EH (cell line): ENCODE measurements around the gene KLF1.
"Not testable (repeated sequence)": the region's sequence is repeated elsewhere in the genome, so short reads cannot be mapped to it uniquely, and the experiment has no call there.

Experiments used
- DNase-seq: peaks from one replicate; pipeline ENCODE4 v3.0.0-alpha.2; 2015; ENCODE audit warnings: low read depth

KLF1 gene

DNA sequence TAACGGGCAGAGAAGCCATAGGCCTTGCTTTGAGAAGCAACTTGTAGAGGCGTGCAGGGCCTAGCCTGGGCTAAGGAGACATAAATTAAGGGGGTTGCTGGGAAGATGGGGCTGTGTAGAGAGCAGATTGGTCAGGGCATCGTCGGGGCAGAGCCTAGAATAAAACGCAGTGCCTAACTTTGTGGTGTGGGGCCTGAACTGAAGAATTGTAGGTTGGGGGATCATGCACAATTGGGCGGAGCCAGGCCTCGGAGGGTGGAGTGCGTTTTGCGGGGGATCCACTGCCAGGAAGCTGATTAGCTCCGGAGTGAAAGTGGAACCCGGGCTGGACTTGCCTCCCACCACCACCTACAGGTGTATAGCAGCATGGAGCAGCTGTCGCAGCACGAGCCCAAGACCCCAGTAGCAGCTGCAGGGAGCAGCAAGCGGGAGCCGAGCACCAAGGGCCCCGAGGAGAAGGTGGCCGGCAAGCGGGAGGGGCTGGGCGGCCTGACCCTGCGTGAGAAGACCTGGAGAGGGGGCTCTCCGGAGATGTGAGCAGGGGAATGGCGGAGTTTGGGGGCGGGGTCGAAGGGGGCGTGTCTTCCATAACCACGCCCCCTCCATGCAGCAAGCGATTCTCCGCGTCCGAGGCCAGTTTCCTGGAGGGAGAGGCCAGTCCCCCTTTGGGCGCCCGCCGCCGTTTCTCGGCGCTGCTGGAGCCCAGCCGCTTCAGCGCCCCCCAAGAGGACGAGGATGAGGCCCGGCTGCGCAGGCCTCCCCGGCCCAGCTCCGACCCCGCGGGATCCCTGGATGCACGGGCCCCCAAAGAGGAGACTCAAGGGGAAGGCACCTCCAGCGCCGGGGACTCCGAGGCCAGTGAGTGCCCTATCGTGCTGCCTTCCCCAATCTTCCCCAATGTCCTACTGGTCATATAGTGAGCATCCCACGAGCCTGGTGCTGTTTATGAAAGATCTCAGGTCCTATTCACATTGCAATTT is 19.6 kb downstream of the KLF1 start:
- DNase-seq, result peak; percentile 62

DNA sequence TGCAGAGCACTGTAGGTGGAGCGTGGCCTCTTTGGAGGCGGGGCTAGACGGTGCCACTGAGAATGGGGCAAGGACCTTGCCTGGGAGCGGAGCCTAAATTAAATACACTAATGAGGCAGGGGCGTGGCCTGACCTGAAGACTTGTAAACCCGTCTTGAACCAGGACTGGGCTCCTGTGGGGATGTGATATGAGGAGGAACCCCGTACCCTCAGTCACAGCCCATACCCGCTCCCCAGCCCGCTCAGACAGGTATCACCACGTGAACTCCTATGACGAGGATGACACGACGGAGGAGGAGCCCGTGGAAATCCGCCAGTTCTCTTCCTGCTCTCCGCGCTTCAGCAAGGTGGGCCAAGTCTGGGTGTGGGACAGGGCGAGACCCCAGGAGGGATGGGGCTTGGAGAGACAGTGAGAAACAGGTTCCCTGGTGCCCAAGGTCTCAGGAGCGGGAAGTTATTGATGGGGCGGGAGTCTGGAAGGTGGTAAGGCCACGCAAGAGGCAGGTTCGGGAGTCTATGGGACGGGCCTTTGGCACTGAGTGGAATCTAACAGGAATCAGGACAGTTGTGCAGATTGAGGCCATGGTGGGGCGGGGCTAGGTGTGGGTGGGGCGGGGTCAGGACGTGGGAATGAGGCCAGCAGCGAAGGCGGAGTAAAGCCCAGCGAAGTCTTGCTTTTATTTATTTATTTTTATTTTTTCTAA is 20.4 kb downstream of the KLF1 start:
- no peak for DNase-seq

DNA sequence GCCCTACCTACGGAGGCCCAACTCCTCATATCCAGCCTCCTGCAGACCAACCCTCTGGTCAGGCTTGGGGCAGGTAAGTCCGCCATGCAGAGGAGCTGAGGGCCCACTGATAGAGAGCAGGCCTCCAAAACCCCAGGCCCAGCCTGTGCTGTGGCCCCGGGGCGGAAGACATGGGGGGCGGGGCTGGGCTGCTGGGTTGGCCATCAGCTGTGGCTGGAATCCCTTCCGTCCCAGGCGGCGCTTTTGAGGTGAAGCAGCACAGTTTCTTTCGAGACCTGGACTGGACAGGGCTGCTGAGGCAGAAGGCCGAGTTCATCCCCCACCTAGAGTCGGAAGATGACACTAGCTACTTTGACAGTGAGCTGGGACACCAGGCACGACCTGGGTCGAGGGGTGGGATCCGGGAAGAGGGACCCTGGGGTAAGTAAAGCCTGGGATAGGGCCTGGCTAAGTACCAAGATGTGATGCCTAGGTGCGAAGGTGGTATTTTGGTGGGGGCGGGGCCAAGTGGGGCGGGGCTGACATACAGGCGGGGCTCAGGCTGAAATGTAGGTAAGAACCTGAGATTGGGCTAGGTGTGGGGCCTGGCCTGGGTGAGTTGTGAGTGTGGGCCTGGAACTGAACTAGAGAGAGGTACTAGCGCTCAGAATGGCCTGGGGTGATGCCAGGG is 21.1 kb downstream of the KLF1 start:
- no peak for DNase-seq

DNA sequence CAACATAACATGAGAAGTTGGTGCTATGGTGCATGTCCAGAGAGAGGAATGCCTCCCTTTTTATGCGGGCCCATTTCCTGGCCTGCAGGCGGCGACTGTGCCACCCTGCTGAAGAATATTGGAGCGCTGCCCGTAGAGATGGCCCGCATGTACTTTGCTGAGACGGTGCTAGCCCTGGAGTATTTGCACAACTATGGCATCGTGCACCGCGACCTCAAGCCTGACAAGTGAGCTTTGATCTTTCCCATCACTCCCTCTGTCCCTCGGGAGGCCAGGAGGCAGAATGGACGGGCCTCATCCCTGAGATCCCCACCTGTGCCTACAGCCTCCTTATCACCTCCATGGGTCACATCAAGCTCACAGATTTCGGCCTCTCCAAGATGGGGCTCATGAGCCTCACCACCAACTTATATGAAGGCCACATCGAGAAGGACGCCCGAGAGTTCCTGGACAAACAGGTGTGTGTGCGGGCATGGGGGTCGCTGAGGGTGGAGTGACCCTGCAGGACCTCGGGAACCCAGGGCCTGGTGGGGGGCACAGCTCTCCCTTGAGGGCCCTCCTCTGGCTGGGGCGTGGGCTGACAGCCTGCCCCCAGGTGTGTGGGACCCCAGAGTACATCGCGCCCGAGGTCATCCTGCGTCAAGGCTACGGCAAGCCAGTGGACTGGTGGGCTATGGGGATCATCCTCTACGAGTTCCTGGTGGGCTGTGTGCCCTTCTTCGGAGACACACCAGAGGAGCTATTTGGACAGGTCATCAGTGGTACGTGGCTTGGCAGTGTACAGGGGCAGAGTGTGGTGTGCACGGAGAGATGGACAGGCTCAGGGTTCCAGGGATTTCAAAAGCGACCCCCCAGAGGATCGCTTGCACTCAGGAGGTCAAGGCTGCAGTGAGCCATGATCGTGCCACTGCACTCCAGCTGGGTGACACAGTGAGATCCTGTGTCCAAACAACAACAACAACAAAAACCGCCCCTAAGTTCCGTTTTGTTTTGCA is 22.0 kb downstream of the KLF1 start:
- DNase-seq, result no peak

DNA sequence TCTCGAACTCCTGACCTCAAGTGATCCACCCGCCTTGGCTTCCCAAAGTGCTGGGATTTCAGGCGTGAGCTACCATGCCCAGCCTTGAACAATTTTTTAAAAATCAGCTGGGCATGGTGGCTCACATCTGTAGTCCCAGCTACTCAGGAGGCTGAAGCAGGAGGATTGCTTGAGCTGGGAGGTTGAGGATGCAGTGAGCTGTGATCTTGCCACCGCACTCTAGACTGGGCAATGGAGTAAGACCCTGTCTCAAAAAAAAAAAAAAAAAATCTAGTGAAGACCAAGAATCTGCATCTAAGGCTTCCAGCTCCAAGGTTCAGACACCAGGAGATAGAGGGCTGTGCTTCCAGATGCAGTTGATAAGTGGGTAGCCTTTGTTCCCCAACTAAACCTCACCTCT is 22.9 kb downstream of the KLF1 start:
- DNase-seq, result no peak

DNA sequence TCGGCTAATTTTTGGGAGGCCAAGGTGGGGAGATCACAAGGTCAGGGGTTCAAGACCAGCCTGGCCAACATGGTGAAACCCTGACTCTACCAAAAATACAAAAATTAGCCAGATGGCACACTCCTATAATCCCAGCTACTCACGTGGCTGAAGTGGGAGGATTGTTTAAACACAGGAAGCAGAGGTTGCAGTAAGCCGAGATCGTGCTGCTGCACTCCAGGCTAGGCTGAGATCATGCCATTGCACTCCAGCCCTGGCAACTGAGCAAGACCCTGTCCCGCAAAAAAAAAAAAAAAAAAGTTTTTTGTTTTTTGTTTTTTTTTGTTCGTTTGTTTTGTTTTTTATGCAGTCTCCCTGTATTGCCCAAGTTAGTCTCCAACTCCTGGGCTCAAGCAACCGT is 27.5 kb downstream of the KLF1 start:
- DNase-seq, result no peak

DNA sequence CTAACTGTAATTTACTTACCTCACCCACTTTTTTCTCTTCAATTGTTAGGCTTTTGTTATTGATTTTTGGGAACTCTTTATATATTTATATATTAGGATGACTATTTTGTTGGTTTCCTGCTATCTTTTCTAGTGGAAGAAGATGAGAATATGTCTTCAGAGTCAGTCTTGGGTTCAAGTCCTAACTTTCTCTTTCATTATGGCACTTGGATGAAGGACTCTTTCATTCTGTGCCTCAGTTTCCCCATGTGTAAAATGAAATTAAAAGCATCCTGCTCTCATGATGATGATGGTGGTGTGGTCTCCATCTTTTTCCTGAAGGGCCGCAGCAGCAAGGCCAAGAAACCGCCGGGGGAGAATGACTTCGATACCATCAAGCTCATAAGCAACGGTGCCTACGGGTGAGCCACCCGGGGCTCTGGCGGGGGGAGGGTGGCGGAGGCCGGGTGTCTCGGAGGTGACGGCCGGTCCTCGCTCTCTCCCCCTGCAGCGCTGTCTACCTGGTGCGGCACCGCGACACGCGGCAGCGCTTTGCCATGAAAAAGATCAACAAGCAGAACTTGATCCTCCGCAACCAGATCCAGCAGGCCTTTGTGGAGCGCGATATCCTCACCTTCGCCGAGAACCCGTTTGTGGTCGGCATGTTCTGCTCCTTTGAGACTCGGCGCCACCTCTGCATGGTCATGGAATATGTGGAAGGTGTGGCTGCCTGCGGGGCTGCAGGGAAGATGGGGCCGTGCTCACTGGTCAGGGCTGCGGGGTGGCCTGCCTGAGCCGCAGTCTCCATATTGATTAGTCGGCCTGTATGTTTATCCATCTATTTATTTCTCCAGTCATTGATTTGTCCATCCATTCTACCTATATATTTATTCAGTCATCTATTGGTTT is 28.7 kb downstream of the KLF1 start:
- no peak for DNase-seq

DNA sequence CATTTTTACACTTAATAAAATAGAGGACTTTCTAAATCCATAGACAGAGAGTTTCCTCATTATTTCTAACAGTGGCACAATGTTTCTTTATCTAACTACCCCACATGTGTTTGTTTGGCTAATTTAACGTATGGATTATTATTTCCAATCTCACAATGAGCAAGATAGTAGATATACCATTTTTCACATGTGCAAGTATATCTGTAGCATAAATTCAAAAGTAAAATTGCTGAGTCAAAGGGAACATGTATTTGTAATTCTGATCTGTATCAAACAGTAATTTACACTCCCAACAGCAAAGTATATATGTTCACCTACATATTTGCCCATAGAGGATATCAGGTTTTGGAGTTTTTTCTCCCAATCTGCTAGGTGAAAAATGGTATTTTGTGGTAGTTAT is 30.3 kb downstream of the KLF1 start:
- no peak for DNase-seq

DNA sequence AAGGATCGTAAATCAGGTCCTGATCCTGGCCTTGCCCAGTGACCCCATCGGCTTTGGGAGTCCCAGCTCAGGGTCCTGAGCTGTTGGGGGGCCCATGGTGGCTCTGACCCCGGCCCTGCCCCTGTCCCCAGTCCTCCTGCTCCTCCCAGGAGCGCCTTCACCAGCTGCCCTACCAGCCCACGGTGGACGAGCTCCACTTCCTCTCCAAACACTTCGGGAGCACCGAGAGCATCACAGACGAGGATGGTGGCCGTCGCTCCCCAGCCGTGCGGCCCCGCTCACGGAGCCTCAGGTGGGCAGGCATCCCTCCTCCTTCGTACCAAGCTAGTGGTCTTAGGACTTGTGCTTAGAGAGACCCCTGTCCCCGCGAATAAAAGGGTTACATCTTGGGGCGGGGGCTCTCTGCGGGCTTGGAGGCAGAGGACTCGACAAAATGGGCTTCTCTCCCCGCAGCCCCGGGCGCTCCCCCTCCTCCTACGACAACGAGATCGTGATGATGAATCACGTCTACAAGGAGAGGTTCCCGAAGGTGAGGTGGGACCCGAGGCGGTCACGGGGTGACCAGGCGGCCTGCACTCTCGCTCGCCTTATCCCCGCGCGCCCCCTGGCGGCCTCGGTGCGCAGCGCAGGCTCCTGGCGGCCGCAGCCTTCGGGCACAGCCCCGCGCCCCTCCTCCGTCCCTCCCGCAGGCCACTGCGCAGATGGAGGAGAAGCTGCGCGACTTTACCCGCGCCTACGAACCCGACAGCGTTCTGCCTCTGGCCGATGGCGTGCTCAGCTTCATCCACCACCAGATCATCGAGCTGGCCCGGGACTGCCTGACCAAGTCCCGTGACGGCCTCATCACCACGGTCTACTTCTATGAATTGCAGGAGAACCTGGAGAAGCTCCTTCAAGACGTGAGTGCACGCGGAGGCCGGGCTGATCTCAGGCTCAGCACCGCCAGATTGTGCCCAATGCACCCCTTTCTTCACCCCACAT is 39.6 kb downstream of the KLF1 start:
- peak; percentile 77 for DNase-seq

DNA sequence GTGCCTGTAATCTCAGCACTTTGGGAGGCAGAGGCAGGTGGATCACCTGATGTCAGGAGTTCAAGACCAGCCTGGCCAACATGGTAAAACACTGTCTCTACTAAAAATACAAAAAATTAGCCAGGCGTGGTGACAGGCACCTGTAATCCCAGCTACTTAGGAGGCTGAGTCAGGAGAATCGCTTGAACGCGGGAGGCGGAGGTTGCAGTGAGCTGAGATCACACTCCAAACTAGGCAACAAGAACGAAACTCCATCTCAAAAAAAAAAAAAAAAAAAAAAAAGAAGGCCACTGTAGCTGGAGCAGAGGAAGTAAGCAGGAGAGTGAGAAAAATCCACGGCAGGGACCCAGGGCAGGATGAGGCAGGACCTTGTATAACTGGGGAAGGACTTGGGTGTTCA is 40.4 kb downstream of the KLF1 start:
- DNase-seq, result not testable (repeated sequence)

DNA sequence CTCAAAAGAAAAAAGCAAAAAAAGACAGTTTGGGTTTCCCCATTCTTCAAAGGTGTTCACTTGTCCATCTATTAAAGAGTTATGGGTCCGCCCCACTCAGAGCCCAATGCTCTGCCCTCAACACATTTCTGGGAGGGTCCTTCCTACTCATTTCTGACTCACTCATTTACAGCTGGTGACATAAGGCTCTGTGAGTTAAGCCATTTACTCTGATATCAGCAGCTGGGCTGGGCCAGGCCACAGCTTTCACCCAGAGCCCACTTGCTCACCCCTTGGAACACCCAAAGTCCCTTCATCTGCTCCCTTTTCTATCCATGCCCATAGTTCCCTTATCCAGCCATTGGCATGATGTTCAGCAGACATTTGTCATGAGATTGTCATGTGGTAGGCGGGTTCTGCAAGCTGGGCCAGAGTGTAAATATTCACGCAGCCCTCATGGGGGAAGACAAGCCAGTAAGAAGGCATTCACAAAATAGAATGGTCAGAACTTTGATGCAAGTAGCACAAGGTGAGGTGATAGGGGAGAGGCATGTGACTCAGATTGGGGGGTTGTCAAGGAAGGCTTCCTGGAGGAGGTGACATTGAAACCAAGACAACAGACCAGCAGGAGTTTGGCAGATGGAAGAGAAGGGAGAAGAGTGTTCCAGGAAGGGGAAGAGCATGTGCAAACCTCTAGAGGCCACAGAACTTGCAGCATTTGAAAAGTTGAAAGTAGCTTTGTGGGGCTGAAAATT is 42.8 kb downstream of the KLF1 start:
- no peak for DNase-seq

DNA sequence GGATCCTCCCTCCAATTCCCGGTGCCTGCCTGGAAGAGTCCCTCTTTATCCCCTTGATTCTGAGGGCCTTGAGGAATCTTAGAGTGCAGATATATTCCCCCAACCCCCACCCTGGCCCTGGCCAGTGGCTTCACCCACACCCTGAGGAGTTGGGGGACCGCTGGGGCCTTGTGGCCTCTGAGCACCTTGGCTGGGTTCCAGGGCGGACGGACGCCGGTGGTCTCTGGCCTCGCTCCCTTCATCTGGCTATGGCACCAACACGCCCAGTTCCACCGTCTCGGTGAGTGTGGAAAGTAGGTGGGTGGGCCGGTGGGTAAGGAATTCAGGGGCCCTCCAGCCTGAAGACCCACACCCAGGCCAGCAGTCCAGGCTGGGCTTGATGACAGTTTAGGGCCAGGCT is 43.7 kb downstream of the KLF1 start:
- no peak for DNase-seq

DNA sequence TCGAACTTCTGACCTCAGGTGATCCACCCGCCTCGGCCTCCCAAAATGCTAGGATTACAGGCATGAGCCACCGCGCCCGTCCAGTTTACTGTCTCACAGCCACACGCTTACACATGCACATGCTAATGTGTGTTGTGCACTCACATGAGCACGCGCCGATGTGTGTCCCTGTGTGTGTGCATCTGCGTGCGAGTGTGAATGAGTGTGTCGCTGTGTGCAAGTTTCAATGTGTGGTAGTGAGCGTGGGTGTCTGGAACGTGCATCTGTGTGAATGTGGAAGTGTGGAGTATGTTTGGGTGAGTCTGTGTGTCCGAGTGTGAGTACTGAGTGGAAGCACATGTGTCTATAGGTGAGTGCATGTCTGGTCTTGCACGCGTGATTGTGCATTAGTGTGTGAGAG is 44.5 kb downstream of the KLF1 start:
- DNase-seq, result no peak

DNA sequence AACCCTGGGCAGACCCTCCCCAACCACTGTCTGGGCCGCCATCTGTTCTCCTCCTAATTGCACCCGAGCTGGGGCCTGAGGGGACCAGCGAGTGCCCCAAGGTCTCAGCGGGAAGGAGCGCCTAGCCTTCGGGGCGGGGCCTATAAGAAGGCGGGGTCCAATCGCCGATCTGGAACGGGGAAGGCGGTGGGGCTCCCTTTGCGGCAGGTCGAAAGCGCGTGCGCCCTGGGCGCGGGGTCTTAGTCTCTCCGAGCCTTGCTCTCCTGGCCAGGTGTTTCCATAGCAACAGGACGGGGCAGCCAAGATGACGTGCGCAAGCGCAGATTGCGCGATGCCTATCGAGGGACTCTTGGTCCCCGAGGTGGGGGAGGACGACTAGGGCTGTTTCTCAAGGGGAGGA is 45.9 kb downstream of the KLF1 start:
- peak; percentile 19 for DNase-seq

DNA sequence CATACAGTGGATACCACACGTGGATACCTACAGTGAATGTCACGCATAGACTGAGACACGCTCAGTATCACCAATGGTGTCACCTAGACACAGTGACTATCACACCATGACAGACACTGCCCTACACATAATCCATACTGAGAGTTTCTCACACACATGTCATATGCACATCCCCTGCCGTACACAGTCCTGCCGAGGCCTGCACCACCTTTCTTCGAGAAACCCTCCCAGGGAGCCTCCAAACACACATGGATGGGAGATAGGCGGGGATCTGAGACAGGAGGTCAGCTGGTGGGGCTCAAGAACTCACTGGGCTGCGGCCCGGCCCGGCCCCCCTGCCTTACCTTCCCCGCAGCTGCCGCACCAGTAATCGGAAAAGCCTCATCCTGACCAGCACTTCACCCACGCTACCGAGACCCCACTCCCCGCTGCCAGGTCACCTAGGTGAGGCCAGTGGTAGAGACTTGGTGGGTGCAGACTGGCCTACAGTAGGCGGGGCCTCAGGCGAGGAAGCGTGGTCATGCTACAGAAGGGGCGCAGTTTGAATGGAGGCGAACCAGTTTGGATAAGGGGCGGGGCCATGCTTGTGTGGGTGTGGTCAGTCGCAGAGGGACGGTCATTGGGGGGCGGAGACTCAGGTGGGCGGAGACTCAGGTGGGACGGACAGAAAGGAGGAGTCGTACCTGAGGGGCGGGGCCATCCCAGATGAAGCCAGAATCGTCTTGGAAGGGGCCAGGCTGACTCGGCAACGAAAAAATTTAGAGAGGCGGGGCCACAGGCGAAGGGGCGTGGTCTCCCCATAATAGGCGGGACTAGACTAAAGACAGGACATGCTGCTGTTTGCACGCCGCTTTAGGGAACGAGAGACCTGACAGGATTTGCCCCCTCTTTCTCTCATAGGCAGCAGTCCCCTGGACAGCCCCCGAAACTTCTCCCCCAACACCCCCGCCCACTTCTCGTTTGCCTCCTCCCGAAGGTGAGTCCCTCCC is 46.6 kb downstream of the KLF1 start:
- DNase-seq, result peak; percentile 82

DNA sequence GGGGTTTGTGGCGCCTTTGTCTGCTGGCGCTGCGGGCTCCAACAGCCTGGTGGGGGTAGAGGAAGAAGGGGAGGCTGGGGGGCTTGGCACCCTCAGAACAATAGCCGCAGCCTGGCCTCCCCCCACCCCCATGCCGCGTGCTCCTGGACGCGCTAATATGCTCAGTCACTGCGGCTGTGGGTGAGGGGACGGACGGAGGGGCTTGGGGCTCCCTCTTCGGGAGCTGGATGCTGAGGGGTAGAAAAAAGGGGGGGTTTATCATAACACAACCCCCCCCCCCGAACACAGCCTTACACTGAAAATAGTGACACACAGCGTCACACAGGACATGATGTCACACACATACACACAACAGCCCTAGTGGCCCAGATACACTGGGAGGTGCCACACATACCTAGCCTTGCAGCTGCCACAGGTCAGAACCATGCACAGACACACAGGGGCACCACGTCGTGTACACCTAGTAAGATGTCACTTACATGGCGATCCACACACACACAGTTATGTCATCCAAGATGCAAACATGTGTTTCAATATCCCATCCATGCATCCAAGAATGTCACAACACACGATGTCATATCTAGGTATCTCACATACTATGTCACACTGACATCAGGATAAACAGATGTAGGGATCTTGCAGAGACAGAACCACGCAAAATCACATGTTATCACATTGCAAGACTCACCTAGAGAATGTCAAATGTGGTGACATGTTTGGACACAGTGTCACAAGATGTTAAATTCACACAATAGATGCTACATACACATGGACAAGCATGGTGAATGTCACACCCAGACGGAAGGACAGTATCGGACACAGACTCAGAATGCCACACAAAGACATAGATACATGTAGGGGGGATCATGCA is 47.9 kb downstream of the KLF1 start:
- DNase-seq, result no peak
